Astrocyte (in vitro differentiated cells and primary cell): Measurements from ENCODE around the gene ROBO2.

ENCODE experiments used
- CTCF ChIP-seq: IDR thresholded peaks from 2 replicates; pipeline ENCODE4 v1.5.1; 2011; ENCODE audit warnings: low read depth, mild to moderate bottlenecking, inconsistent platforms, low read length, moderate library complexity; ENCODE audit not compliant: insufficient read depth
- EZH2 ChIP-seq: IDR thresholded peaks from 2 replicates; pipeline ENCODE4 v1.6.1; 2012; ENCODE audit warnings: mild to moderate bottlenecking, low read length, inconsistent platforms; ENCODE audit not compliant: insufficient read depth

GRCh38 chr3:77122652-77123051 lies 82.8 kb downstream of the ROBO2 start:
- TF ChIP-seq CTCF = no peak
- TF ChIP-seq EZH2 = no peak
